HG02571 (cell line): ENCODE results near the gene RPS6KC1.
"Not testable (repeated sequence)": the region's sequence is repeated elsewhere in the genome, so short reads cannot be mapped to it uniquely, and the experiment has no call there.

Source experiments
- ATAC-seq: cut with Tn5 transposase; IDR thresholded peaks from one replicate; pipeline ENCODE4 v1.9.1; 2021; ENCODE audit warnings: mild to moderate bottlenecking, moderate library complexity; ENCODE audit not compliant: unreplicated experiment

RPS6KC1 gene

GRCh38 chr1:213148905-213149304 is 97.9 kb downstream of the RPS6KC1 start:
- no peak for ATAC-seq

DNA sequence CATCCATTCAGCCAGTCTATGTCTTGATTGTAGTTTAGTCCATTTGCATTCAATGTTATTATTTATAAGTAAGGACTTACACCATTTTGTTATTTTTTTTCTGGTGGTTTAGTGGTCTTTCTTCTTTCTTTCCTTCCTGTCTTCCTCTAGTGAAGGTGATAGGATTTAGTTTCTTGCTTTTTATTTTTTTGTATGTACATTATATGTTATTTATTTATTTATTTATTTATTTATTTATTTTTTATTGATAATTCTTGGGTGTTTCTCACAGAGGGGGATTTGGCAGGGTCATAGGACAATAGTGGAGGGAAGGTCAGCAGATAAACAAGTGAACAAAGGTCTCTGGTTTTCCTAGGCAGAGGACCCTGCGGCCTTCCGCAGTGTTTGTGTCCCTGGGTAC is 99.0 kb downstream of the RPS6KC1 start:
- not testable (repeated sequence) for ATAC-seq

DNA sequence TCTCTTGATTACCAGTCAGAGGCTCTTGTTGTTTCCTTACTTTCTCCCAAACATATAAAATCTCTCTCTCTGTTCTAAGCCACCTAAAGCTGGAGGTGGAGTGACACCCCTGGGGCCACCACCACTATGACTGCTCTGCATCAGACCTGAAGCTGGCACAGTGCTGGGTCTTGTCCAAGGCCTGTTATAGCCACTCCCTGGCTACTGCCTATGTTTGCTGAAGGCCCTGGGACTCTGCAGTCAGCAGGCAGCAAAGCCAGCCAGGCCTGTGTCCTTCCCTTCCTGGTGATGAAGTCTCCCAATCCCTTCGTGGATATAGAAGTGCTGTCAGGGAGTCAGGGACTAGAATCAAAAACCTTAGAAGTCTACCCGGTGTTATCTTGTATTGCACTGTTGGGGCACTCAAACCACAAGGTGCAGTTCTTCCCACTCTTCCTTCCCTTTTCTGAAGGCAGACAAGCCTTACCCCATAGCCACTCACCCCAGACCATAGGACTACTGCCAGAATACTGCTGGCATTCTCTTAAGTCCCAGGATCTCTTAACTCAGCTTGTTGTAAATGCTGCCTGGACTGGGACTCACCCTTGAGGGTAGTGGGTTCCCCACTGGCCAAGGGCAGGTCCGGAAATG is 103.1 kb downstream of the RPS6KC1 start:
- ATAC-seq = no peak

GRCh38 chr1:213159376-213159775 is 108.3 kb downstream of the RPS6KC1 start:
- no peak for ATAC-seq

DNA sequence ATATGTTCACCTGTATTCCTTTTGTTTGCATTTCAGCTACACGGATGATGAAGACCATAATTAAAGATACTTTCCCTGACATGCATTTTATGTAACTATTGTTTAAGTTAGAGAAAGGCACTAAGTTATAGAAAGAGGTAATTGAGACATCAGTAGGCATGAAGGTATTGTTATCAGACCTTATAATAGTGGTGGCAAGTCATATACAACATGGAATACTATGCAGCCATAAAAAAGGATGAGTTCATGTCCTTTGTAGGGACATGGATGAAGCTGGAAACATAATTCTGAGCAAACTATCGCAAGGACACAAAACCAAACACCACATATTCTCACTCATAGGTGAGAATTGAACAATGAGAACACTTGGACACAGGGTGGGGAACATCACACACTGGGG is 109.4 kb downstream of the RPS6KC1 start:
- ATAC-seq = not testable (repeated sequence)

DNA sequence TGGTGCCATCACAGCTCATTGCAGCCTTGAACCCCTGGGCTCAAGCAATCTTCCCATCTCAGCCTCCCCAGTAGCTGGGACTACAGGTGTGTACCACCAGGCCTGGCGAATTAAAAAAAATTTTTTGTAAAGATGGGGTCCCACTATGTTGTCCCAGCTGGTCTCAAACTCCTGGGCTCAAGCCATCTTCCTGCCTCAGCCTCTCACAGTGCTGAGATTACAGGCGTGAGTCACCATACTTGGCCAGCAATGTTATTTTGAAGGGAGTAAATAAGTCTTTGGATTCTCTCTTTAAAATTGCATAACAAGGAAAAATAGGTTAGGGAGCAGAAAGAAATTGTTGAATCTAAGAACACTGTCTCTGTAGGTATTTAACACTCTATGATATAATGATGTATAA is 111.3 kb downstream of the RPS6KC1 start:
- ATAC-seq = no peak

- no peak for ATAC-seq
These were observed 111.8 kb downstream of the RPS6KC1 start for GRCh38 chr1:213162862-213163261.

- ATAC-seq = no peak
These were observed 112.3 kb downstream of the RPS6KC1 start for GRCh38 chr1:213163278-213163711.

DNA sequence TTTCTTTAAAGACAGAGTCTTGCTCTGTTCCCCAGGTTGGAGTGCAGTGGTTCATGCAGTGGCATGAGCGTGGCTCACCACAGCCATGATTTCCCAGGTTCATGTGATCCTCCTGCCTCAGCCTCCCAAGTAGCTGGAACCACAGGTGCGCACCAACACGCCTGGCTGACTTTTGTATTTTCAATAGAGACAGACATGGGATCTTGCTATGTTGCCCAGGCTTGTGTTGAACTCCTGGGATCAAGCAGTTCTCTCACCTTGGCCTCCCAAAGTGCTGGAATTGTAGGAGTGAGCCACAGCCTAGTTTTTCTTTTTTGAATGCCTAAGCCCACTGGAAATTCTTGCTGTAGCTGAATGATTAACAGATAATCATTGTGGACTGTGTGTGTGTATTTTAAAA is 113.5 kb downstream of the RPS6KC1 start:
- ATAC-seq = no peak

DNA sequence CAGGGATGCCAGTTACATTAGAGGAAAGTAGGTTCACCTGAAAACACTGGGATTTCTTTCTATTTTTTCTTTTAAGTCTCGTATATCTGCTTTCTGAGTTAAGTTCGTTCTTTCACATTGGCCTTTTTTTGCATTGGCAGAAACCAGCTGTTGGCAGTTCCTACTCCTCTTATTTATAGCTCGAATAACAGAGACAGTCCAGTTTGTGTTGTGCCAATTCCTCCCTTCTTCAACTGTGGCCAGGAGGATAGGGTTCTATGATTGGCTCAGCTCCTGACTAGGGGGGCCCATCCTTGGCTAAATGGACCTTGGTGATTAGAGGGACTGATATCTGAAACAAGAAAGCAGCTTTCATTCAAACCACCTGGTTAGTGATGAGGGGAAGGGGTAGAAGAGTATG is 115.8 kb downstream of the RPS6KC1 start:
- ATAC-seq = no peak

DNA sequence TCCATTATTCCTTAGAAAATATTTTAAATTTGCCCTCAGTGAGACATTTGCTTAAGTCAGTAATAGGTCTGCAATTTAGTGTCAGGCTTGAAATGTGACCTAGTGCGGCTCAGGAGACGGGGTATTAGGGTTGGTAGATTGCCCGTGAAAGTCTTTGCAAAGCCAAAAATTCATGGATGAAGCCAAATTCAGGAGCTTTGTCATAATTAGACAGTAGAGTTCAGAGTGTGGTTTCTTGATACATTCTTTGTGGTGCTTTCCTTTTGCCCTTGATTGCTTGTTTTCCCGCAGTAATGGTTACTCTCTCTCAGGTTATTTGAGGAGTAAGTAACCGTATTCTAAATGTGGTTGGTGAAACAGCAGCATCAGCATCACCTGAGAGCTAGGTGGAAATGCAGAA is 120.7 kb downstream of the RPS6KC1 start:
- ATAC-seq = no peak

DNA sequence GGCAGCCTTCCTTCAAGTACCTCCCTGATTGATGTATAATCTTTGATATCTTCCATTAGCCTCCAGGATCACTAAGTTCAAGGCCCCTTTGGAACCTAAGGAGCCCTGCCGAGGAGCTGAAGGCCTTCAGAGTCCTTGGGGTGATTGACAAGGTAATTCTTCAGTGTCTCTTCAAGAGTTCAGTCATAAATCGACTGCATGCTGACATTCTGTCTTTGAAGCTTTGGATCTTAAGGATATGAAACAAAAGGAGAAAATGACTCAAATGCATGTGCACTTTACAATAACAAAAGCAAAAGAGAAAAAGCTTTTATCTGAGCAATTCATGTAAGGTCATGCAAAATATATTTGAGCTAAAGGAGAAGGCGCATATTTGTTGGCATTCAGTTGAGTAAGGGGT is 125.3 kb downstream of the RPS6KC1 start:
- ATAC-seq = no peak

DNA sequence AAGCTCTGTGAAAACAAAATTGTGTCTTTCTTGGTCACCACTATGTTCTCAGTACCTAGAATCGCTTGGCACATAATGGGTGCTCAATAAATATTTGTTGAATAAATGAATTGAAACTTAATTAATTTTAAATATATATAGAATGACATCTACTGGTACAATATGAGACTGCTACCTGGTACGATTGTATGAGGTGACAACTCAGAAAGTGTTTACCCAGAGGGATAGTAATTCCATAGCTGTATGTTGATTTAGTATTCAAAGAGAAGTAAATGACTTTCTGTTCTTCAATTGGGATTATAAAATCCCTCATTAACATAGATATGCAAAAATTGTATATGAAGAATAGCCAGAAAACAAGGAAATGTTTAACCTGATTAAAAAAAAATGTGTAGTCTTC is 128.7 kb downstream of the RPS6KC1 start:
- ATAC-seq = no peak

- no peak for ATAC-seq
These were observed 129.8 kb downstream of the RPS6KC1 start for GRCh38 chr1:213180833-213181232.

GRCh38 chr1:213183036-213183672 is 132.1 kb downstream of the RPS6KC1 start:
- ATAC-seq = no peak

- no peak for ATAC-seq
These were observed 135.1 kb downstream of the RPS6KC1 start for GRCh38 chr1:213186168-213186567.

GRCh38 chr1:213192026-213192425 is 141.0 kb downstream of the RPS6KC1 start:
- ATAC-seq = no peak

DNA sequence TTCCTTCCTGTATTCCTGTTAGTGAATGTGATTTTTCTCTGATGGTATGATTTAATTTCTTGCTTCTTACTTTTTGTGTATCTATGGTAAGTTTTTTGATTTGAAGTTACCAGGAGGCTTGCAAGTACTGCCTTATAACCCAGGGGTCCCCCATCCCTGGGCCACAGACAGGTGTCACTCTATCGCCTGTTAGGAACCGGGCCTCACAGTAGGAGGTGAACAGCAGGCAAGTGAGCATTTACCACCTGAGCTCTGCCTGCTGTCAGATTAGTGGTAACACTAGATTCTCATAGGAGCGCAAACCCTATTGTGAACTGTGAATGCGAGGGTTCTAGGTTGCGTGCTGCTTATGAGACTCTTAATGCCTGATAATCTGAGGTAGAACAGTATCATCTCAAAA is 143.3 kb downstream of the RPS6KC1 start:
- no peak for ATAC-seq

GRCh38 chr1:213194855-213195254 is 143.8 kb downstream of the RPS6KC1 start:
- ATAC-seq = no peak

GRCh38 chr1:213196328-213197054 is 145.4 kb downstream of the RPS6KC1 start:
- ATAC-seq = not testable (repeated sequence)

DNA sequence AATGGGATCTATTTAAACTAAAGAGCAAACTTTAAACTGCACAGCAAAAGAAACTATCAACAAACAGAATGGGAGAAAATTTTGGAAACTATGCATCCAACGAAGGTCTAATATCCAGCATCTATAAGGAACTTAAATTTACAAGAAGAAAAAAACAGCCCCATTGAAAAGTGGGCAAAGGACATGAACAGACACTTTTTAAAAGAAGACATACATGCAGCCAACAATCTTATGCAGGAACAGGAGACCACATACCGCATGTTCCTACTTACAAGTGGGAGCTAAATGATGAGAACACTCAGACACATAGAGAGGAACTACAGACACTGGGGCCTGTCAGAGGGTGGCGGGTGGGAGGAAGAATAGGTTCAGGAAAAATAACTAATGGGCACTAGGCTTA is 149.6 kb downstream of the RPS6KC1 start:
- ATAC-seq = no peak
